HG03565 (cell line): ENCODE measurements around the gene HDAC10.

ENCODE experiments used
- ATAC-seq: cut with Tn5 transposase; IDR thresholded peaks from one replicate; pipeline ENCODE4 v1.9.1; 2021; ENCODE audit warnings: mild to moderate bottlenecking, moderate library complexity; ENCODE audit not compliant: unreplicated experiment

Gene HDAC10

DNA sequence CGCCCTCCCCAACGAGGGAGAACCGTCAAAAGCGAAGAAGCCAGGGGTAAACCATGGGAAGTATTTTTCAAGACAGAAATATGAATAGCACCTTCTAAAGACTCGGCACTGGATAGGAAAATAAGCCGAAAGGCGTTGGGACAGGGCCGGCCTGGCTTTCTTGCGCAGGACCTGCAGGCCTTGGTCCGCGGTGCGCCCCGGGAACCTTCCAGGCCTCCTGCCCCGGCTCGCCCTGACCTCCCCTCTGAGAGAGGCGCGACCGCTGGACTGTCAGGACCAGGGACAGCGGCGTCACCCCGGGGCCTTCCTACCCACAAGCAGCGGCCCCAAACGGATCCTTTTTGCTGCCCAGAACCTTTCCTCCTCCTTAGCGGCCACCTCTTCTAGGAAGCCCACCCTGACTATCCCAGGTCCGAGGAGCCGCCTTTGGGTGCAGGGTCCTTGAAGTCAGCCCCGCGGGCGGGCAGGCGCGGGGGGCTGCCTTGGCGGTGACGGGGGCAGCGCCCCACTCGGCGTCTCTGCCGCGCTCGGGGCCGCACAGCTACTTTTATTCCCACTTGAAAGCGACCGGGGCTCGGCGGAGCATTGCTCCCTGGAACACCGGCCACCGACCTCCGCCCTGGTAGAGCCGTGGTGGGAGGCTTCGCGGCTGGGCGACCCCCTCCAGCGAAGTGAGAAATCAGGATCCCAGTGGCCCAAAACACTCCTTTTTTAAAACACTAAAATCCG, 19.8 kb upstream of the HDAC10 start:
- ATAC-seq: no peak

DNA sequence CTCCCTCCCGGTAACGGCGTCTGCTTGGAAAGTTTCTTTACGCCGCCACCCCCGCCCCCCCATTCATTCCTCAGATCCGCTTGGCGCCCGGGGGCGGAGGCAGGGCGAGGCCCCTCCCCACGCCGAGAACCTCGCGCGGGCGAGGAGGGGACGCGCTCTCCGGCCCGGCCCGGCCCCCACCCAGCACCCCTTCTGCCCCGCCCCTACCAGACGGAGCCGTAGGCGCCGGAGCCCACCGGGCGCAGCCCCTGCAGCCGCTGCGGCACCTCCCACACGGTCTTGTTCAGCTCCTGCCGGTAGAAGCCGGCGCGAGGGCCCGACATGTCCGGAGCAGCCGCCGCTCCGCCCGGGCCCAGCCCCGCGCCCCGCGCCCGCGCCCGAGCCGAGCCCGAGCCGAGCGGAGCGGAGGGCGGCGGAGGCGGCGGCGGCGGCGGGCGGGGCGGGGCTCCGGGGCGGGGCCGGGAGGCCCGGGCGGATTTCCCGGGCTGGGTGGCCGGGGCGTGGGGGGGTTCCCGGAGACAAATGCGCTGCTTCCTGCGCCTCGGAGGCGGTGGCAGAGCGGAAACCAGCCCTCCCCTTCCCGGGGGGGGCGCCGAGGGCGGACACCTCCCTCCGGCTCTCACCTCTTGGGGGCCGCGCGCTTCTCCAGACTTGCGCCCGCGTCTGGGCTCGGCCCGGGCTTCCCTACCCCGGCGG, 19.1 kb upstream of the HDAC10 start, which contains the start of gene MAPK11:
Gene MAPK11, minus strand, starts transcription at position 411 of the 696 bp plus-strand sequence. Its CDS starts 88 bp downstream, at position 323.
- no peak for ATAC-seq

DNA sequence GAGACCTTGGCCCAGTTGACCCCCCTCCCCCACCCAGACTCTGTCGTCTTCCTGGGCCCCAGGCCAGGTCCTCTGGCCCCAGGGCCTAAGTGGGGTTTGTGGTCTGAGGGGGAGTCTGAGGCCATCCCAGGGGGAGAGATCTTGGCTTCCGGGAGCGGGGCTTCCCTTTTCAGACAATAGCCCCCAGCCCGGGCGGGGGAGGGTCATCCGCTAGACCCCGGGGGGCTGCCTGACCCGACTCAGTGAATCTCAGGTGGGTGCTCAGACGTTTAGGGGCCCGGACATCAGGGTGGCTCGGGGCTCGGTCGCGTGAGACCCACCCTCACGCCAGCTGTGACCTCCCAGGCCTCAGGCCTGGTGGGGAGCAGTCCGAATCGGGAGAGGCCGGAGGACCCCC, 18.5 kb upstream of the HDAC10 start:
- no peak for ATAC-seq

DNA sequence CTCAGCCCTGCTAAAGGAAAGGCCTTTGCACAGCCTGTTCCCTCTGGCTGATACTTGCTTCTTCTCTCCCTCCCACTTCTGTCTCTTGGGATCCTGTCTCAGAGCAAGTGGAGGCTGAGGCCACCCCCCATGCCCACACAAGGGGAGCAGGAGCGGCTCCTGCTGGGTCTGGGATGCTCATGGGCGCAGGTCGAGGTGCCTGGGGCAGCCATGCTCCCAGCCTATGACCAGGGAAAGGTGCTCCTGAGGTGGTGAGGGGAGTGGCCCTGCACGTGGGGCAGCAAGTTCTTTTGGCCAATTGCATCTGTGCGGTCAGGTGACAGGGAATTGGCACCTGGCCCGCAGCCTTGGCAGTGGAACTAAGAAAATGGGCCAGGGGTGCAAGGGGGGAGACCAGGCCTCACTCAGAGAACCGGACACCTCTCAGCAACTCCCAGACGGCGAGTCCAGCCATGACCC, 17.6 kb upstream of the HDAC10 start:
- no peak for ATAC-seq

DNA sequence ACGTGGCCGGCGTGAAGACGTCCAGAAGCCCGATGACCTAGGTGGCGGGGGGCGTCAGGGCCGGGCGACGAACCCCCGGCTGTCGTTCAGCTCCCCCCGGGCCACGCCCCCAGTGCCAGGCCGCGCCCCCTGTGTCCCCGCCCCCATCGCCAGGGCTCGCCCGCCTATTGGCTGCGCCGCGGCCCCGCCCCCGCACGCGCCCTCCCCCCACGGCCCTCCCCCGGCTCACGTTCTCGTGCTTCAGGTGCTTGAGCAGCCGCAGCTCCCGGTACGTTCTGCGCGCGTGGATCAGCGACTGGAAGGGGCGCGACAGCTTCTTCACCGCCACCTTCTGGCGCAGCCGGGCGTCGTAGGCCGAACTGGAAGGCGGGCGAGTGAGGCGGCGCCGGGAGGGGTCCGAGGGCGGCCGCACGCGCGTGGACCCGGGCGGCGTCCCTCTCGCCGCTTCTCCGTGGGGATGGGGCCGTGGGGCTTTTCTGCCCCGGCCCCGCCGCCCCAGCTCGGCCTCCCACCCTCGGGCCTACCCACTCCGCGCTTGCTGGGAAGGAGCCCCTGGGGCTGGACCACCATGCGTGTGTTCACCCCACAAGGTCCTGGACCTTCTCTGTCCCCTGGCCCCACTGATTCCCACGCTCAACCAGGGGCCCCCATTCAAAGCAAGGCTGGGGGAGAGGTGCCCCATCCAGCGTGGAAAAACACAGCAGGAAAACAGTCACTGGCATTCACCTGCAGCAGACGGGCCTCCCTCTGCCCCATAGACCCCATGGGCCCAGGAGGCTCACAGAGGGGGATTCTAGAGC, 16.7 kb upstream of the HDAC10 start:
- ATAC-seq: no peak

DNA sequence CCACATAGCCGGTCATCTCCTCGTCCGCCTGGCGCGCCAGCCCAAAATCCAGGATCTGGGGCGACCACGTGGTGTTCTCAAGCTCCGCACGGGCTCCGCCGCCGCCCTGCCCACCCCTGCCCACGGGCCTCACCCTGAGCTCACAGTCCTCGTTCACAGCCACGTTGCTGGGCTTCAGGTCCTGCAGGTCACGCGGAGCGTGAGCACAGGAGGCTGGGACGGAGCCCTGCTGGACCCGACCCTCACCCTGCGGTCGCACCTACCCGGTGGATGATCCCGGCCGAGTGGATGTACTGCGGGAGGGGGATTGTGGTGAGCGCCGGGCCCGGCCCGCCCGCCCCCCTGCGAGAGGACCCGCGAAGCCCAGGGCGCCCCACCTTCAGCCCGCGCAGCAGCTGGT, 15.9 kb upstream of the HDAC10 start:
- ATAC-seq: no peak

DNA sequence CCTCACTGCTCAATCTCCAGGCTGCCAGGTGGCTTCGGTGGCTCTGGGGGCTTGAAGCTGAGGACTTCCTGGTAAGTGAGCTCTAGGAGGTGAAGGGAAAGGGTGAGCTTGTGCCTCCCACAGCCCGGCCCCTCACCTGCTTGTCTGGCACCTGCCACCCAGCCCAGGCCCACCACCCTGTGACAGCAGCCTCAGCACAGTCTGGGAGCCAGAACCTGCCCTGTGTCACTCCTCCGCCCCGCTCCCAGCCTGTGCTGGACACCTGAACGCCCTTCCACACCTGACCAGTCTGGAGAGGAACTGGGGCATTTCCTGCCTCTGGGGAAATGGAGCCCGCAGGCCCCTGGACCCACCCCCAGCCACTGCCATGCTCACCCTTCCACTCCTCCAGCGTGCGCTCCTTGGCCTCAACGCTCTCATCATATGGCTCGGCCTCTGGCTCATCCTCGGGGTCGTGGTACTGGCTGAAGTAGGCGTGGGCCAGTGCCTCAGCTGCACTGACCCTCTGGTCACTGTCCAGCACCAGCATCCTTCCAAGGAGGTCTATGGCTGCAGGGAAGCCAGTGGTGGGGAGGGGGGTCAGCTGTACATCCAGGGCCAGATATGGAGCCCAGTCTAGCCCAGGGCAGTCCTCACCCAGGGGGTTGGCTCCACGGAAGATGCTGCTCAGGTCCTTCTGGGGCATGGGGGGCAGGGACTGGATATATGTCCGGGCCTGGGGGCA, 14.0 kb upstream of the HDAC10 start:
- ATAC-seq: no peak

DNA sequence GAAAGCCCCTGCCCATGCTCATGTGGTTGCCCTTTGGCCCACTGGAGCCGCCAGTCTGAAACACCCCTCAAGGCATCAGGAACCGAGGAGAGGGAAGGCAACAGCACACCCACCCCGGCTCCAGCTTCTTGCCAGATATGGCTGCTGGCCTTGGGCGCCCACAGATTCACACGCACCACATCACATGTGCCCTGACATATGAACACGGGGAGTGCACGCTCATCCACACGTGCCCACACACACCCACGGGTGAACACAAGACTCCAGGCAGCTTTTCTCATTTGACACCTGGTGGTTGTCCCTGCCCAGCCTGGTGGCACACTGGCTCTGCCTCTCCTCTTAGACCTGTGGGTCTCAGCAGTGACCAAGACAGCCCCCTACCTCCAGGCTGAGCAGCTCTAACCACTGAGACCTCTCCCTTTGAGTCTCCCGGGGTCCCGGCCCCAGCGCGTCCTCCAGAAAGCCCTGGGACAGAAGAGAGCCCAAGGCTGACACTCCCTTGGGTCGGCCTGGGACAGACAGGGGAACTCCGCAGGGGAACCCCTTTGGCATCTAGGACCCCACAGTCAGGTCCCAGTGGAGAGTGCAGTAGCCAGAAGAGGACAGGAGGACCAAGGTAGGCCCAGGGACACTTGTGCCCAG, 13.2 kb upstream of the HDAC10 start:
- no peak for ATAC-seq

DNA sequence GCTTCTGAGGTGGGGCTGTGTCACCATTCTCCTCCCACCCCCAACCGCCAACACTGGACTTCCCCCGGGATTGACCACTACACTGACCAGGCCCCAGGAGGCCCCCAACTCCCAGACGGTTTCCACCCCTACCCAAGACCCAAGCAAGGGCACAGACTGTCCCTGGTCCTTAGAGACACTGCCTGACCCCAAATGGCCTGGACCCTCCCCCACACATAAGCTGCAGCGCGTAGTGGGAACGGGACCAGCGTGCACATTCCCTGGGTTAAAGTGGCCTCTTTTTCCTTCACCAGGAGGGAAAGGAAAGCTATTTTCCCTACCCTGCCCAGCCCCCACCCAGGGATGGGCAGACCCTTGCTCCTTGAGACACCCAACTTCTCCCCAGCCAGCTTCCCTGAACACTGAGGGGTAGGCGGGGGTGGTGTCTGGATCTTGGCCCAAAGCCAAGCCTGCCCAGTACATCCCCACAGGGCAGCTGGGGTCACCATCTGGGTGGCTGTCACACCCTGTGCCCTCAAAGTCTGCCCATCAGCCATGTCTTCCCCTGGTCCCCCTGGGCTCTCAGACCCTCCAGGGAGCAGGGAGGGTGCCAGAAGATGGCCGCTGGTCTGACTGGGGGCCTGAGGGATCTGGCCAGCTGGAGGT, 12.0 kb upstream of the HDAC10 start:
- ATAC-seq: no peak

DNA sequence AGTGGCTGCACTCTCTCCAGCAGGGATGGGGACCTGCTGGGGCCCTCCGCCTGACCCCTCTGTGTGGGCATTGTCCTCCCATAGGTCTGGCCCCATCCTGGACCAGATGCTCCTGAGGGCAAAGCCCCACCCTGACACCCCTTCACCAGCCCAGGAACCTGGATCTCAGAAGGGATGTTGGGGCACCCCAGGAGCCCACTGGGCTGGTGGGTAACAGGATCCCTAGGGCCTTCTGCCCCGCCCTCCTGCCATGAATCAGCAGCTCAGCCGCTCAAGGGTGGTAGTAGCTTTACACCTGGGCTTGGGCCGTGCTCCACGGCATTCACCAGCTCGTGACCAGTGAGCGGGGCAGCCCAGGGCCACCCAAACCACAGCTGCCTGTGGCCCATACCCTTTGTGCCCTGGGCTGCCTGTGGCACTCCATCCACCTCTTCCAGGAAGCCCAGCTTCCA, 11.4 kb upstream of the HDAC10 start:
- ATAC-seq: no peak

DNA sequence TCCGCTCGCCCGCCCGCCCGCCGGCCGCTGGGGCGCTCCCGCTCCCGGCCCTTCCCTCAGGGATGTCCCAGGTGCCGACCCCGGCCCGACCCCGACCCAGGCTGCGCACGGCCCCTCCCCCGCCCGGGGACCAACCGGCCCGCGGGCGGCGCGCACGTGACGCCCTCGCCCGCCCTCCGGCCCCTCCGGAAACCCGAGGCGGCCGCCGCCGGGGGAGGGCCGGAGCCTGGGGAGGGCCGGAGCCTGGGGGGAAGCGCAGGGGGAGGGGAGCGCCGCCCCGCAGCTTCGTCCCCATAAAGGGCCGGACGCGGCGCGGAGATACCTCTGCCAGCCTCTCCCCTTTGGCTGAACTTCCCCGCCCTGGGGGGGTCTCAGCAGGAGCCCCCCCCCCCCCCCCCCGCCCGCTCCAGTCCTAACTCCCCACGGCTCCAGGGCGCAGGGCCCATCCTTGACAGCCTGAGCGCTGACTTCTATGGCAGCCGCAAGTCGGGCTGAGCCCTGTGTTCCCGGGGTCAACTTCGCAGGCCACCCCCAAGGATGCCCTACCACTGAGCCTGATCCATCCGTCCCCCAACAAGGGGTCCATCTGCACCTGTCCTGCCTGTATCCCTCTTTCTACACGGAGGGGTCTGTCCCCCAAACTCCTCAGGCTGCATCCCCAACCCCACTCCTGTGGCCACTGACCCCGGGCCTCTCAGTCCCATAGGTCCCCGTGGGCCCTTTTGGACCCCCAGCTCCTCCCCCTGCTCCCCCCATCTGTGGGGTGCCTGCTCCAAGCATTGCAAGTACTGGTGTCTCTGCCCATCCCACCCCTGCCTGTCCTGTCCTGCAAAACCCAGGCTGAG, 10.8 kb upstream of the HDAC10 start, which contains the start of gene MAPK12:
Gene MAPK12, minus strand, starts transcription at position 69 of the 845 bp plus-strand sequence. CDS start 174 bp downstream, outside the sequence.
- no peak for ATAC-seq

DNA sequence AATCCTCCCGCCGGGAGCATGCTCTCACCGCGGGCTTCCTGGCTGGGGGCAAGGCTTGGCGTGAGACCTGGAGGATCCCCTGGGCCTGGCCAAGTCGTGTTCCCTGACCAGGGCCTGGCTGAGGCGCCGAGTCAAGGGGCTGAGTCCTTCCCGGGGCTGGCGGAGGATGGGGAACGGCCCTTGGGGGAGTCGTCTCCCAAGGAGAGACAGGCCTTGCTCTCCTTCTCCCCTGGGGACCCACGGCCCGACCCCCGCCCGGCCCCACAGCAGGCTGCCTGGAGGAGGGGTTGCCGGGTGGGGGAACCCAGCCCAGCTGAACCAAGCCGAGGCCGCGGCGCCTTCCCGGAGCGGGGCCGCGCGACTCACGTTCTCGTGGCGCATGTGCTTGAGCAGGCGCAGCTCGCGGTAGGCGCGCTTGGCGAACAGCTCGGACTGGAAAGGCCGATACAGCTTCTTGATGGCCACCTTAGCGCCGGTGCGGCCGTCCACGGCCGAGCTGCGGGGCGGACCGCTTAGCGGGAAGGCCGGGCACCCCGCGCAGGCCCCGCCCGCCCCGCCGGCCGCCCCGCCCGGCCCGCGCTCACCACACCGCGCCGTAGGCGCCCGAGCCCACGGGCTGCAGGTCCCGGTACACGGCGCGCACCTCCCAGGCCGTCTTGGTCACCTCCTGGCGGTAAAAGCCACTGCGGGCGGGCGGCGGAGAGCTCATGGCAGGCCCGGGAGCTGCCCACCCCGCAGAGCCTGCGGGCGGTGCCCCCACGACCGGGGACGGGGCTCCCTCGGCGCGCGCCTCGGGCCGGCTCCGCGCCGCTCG, 9.9 kb upstream of the HDAC10 start:
- ATAC-seq: no peak

DNA sequence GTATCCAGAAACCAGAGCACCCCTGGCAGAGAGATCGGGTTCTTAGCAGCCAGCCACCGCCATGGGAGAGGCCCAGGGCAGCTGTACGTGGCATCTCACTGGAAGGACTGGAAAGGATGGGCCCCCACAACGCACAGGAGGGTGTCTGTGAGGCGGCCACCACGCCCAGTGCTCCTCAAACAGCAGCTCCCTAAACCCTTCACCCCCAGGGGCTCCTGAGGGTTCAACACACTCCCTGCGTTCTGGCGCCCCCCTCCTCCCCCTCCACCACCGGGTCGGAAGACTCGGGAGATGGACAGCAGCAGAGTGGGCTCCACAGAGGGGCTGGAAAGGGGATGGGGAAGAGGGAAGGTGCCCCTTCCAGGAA, 9.4 kb upstream of the HDAC10 start:
- no peak for ATAC-seq

DNA sequence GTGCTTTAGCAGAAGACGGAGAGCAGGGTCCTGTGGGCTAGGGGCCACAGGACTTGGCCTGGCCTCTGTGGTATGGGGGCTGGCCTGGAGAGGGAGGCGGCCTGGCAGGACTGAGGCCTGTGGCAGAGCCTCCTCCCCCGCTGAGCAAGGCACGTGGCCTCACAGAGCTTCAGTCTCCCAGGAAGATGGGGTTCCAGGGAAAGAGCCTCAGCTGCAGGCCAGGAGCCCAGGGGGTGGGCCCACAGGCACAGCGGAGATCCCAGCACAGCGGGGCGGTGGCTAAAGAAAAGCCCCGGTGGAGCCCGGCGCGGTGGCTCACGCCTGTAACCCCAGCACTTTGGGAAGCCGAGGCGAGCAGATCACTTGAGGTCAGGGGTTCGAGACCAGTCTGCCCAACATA, 8.2 kb upstream of the HDAC10 start:
- no peak for ATAC-seq

DNA sequence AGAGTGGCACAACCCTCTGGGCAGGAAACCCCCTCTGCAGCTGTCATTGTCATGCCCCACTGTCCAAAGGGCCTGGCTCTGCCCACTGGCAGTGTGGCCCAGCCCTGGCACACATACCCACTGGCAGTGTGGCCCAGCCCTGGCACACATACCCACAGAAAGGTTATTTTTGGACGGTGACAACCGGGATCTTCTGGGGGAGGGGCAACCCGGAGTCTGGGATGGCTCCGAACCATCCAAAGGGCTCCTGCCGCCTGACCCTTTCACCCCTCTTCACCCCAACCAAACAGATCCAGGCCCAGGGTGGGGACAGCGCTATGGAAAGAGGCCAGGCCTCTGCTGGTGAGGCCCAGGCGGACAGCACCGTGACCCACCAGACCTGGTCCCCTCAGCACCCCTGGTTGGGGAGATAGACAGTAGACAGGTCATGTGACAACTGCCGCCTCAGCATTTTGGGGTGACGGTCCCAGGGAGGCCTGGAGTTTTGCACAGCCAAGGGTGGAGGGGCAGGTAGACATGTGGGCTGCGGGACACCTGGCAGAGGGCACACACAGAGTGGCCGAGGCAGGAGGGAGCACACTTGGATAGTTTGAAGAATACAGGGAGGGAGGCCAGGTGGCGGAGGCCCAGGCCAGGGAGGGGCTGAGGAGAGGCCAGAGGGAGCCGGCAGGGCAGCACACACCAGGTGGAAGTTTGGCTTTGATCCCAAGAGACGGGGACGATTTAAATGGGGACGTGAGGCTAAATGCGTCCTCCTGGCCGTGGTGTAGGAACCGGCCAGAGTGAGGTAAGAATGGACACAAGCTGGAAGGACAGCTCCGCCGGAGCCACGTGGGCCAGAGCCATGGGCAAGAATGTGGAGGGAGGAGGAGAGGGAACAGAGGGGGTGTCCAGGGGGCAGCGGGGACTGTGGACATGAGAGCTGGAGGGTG, 7.6 kb upstream of the HDAC10 start:
- no peak for ATAC-seq

DNA sequence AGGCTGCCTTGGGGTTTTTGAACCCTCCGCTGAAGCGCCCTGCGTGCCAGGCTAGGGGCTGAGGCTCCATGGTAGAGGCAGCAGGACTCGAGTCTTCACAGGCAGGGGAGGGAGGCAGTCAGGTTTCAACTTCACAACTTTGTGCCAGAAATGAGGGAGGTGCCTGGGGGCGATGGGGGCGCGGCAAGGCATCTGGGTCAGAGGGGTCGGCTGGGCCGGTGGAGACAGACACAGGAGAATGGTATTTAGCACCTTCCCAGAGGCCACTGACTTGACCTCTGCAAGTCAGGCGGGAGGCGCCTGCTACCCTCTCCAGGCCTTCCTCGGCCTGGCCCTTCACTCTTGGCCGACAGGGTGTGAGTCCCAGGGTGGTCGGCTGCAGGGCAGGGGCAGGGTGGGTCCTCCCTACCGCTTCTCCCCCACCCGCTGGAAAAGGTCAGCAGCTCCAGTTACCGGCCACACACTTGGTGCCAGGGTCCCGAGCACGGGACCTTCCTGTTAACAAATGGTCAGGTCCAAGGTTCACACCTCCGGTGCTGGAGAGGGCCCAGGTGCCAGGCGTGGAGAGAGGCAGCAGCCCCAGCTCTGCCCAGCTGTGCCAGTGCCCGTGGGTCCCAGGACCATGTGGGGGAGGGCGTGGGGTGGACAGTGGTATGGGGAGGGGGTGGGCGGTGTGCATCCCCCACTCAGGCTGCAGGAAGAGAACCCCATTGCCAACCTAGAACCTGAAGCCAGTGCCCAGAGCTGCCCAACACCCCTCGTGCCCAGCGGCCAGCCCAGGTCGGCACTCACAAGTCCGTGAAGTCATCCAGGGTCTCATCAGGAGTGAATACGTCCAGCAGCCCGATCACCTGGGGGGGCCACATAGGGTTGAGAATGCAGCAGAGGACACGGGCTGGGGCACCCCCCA, 6.6 kb upstream of the HDAC10 start:
- no peak for ATAC-seq
